Tibial artery (tissue), 4 donors: ENCODE measurements around the gene KPNA5.
"Not testable (repeated sequence)": the region's sequence is repeated elsewhere in the genome, so short reads cannot be mapped to it uniquely, and the experiment has no call there.

ENCODE experiments used
- DNase-seq, 2 donors: peaks; one replicate each; pipeline ENCODE4 v3.0.0-alpha.2; 2019
- H3K27ac ChIP-seq, 2 donors: fragments of 200-600 bp; sonication (generic) in 1 of 2; 1 replicate in 1 of 2; 2 replicates in 1 of 2; pipeline ENCODE4 v1.5.1; 2018 to 2019; ENCODE audit warnings: mild to moderate bottlenecking in 1 of 2
- H3K27me3 ChIP-seq, 2 donors: fragments of 200-600 bp; sonication (generic) in 1 of 2; one replicate each; pipeline versions ENCODE4 v1.5.1 to v1.6.0; 2016 to 2019
- H3K36me3 ChIP-seq, 3 donors: fragments of 200-600 bp; sonication (generic) in 2 of 3; one replicate each; pipeline ENCODE4 v1.5.1; 2016 to 2019; ENCODE audit warnings: mild to moderate bottlenecking in 2 of 3
- H3K4me1 ChIP-seq, 4 donors: fragments of 200-600 bp; sonication (generic) in 2 of 4; 1 replicate in 3 of 4; 2 replicates in 1 of 4; pipeline ENCODE4 v1.5.1; 2016 to 2019
- H3K4me3 ChIP-seq, 2 donors: fragments of 200-600 bp; sonication (generic) in 1 of 2; 1 replicate in 1 of 2; 2 replicates in 1 of 2; pipeline ENCODE4 v1.5.1; 2018 to 2019; ENCODE audit warnings: mild to moderate bottlenecking in 2 of 2
- H3K9me3 ChIP-seq, 3 donors: fragments of 200-600 bp; sonication (generic) in 1 of 3; one replicate each; pipeline ENCODE4 v1.5.1; 2016 to 2019
- CTCF ChIP-seq, 2 experiments: fragments of 200-600 bp in 1 of 2; fragments of 450-650 bp in 1 of 2; IDR thresholded peaks; one replicate each; pipeline ENCODE4 v1.5.1; 2017 to 2019; ENCODE audit warnings: antibody characterized with exemption in 2 of 2, mild to moderate bottlenecking in 1 of 2, moderate library complexity in 1 of 2
- intact Hi-C: fragments of 100-400 bp; cut with DNase I; formaldehyde crosslinking; loops from one replicate; pipeline ENCODE4 v1.15.0; 2023; ENCODE audit warnings: low total_unique reads

KPNA5 gene

GRCh38 chr6:116651916-116652315 is 29.1 kb upstream of the KPNA5 start:
- Histone ChIP-seq H3K4me3 (no peak overlapping the region), H3K9me3 (no peaks in the 10 kb centered on the region), H3K27ac (no peak overlapping the region), H3K27me3 (no peaks in the 10 kb centered on the region), H3K4me1 (no peaks in the 10 kb centered on the region), H3K36me3 (peaks cover 8 to 28% (median 12%) of the 10 kb centered on the region in 3 donors)
- intact Hi-C loops, result no loop called here
- no peak for TF ChIP-seq CTCF (IDR thresholded peaks at IDR 0.05)
- no peak for DNase-seq

GRCh38 chr6:116661594-116661993 is 19.4 kb upstream of the KPNA5 start:
- TF ChIP-seq CTCF (IDR thresholded peaks at IDR 0.05), result no peak
- Histone ChIP-seq H3K9me3 (no peaks in the 10 kb centered on the region), H3K4me1 (peaks cover 0 to 23% (median 5%) of the 10 kb centered on the region in 4 donors), H3K36me3 (peaks cover 0 to 12% (median 6%) of the 10 kb centered on the region in 3 donors), H3K27me3 (no peaks in the 10 kb centered on the region), H3K27ac (no peak overlapping the region), H3K4me3 (no peak overlapping the region)
- no peak for DNase-seq
- intact Hi-C loops, result no loop called here

GRCh38 chr6:116662202-116662601 is 18.8 kb upstream of the KPNA5 start:
- Histone ChIP-seq H3K4me1 (peaks cover 0 to 29% (median 5%) of the 10 kb centered on the region in 4 donors), H3K9me3 (no peaks in the 10 kb centered on the region), H3K27me3 (no peaks in the 10 kb centered on the region), H3K27ac (no peak overlapping the region), H3K4me3 (no peak overlapping the region), H3K36me3 (peaks cover 0 to 7% (median 6%) of the 10 kb centered on the region in 3 donors)
- TF ChIP-seq CTCF (IDR thresholded peaks at IDR 0.05), result no peak
- no peak for DNase-seq
- intact Hi-C loops, result no loop called here

GRCh38 chr6:116663308-116663707 is 17.7 kb upstream of the KPNA5 start:
- DNase-seq, result no peak
- Histone ChIP-seq H3K27me3 (no peaks in the 10 kb centered on the region), H3K27ac (no peak overlapping the region), H3K4me3 (no peak overlapping the region), H3K4me1 (peaks cover 3 to 37% (median 8%) of the 10 kb centered on the region in 4 donors), H3K9me3 (no peaks in the 10 kb centered on the region), H3K36me3 (no peaks in the 10 kb centered on the region)
- TF ChIP-seq CTCF (IDR thresholded peaks at IDR 0.05), result no peak
- intact Hi-C loops, result no loop called here

GRCh38 chr6:116664169-116664568 is 16.8 kb upstream of the KPNA5 start:
- H3K36me3 ChIP-seq, DNase-seq, H3K27me3 ChIP-seq, H3K4me3 ChIP-seq, H3K9me3 ChIP-seq, H3K27ac ChIP-seq, intact Hi-C loops: not testable (repeated sequence)
- H3K4me1 ChIP-seq, result peaks cover 3 to 37% (median 8%) of the 10 kb centered on the region in 4 donors

- peaks cover 3 to 37% (median 8%) of the 10 kb centered on the region in 4 donors for H3K4me1 ChIP-seq
- H3K9me3 ChIP-seq, result no peaks in the 10 kb centered on the region
- no peak overlapping the region for H3K27ac ChIP-seq
- H3K27me3 ChIP-seq, result no peaks in the 10 kb centered on the region
- intact Hi-C loops, result no loop called here
- H3K4me3 ChIP-seq, result no peak overlapping the region
- no peak for DNase-seq
- no peaks in the 10 kb centered on the region for H3K36me3 ChIP-seq
- TF ChIP-seq CTCF (IDR thresholded peaks at IDR 0.05), result no peak
Measured at GRCh38 chr6:116665464-116665863, 15.5 kb upstream of the KPNA5 start.
